ENCODE results near the gene NOL9.
"Not testable (repeated sequence)": the region's sequence is repeated elsewhere in the genome, so short reads cannot be mapped to it uniquely, and the experiment has no call there.

The NOL9 gene

GRCh38 chr1:6500544-6501278, 53.6 kb downstream of the NOL9 start:
- DNase-seq: no peak

GRCh38 chr1:6499296-6499695, 55.0 kb downstream of the NOL9 start:
- no peak for DNase-seq

- no peak for DNase-seq
These were observed 55.7 kb downstream of the NOL9 start for GRCh38 chr1:6498576-6499111.

- no peak for DNase-seq
These were observed 56.3 kb downstream of the NOL9 start for GRCh38 chr1:6497867-6498575.

GRCh38 chr1:6497215-6497866, 57.0 kb downstream of the NOL9 start:
- DNase-seq: no peak

GRCh38 chr1:6496890-6497214, 57.5 kb downstream of the NOL9 start:
- no peak for DNase-seq

- no peak for DNase-seq
These were observed 58.0 kb downstream of the NOL9 start for GRCh38 chr1:6496365-6496721.

- DNase-seq: no peak
These were observed 58.6 kb downstream of the NOL9 start for GRCh38 chr1:6495540-6496364.

- DNase-seq: no peak
These were observed 59.3 kb downstream of the NOL9 start for GRCh38 chr1:6495041-6495441.

GRCh38 chr1:6494627-6495026, 59.7 kb downstream of the NOL9 start:
- DNase-seq: no peak

GRCh38 chr1:6493834-6494223, 60.5 kb downstream of the NOL9 start:
- DNase-seq: not testable (repeated sequence)

- no peak for DNase-seq
These were observed 62.3 kb downstream of the NOL9 start for GRCh38 chr1:6491966-6492365.

GRCh38 chr1:6491480-6491962, 62.8 kb downstream of the NOL9 start, which contains the start of gene PLEKHG5:
Gene PLEKHG5 (minus strand): TSS chr1:6491667. CDS start chr1:6477571, 14,096 bp downstream.
- no peak for DNase-seq

GRCh38 chr1:6491081-6491449, 63.2 kb downstream of the NOL9 start:
- DNase-seq: no peak

- DNase-seq: no peak
These were observed 63.9 kb downstream of the NOL9 start for GRCh38 chr1:6490181-6491080.

- peak; percentile 34 for DNase-seq
These were observed 64.5 kb downstream of the NOL9 start for GRCh38 chr1:6489799-6490180.

GRCh38 chr1:6489383-6489765, 64.9 kb downstream of the NOL9 start:
- DNase-seq: no peak

GRCh38 chr1:6488602-6489382, 65.5 kb downstream of the NOL9 start:
- DNase-seq: no peak

GRCh38 chr1:6487804-6488484, 66.4 kb downstream of the NOL9 start:
- no peak for DNase-seq

GRCh38 chr1:6486433-6487011, 67.8 kb downstream of the NOL9 start:
- DNase-seq: peak; percentile 90
